Epithelial cell of prostate (primary cell): ENCODE measurements around the gene PLAC8.
"Not testable (repeated sequence)": the region's sequence is repeated elsewhere in the genome, so short reads cannot be mapped to it uniquely, and the experiment has no call there.

Experiments used
- DNase-seq: peaks from one replicate; pipeline ENCODE4 v3.0.0-alpha.2; 2011; ENCODE audit warnings: low read depth, low spot score
- H3K27ac ChIP-seq: fragments of 450-650 bp; 2 replicates; pipeline ENCODE4 v1.5.1; 2017; ENCODE audit warnings: mild to moderate bottlenecking

PLAC8 gene, protein sequence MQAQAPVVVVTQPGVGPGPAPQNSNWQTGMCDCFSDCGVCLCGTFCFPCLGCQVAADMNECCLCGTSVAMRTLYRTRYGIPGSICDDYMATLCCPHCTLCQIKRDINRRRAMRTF

DNA sequence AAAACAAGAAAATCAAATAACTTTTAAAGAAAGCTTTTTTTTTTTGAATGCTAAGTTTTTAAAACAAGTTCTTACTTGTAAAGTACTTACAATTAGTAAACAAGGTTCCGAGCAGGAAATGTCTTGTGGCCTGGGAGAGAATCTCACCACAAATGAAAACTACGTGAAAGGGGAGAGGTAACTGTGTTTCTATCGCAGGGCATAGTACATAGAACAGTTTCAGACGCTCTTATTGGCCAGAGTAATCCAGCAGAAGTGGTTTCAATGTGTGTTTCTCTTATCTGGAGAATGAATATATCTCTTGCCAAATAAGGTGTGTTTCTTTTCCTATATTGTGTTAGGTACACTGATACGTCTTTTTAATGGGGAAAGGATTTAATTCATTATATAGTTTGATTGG lies at the start of gene PLAC8:
Gene PLAC8 (minus strand): TSS at position 154 of the 400 bp plus-strand sequence. CDS start 6,808 bp downstream, outside the sequence.
- peak; percentile 79 for DNase-seq
- H3K27ac ChIP-seq, result peak within 1 kb of the TSS; percentile 90

DNA sequence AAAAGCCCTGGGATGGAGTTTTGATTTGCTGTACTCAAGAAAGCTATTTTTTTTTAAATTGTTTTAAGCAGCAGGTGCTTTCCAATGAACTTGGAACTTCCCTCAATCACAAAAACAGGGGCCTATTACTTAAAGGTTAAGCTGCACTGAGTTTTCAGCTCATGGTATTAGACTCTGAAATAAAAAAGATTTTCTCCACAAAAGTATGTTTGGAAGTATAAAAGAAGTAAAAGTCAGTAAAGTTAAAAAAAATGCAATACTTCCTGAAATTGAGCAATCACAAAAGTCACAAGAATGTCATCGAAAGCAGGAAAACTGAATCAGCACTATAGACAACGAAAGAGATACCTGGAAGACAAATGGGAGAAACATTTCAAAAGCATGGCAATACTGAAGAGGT lies 38.9 kb upstream of the PLAC8 start:
- DNase-seq, result no peak
- no peak overlapping the region for H3K27ac ChIP-seq

DNA sequence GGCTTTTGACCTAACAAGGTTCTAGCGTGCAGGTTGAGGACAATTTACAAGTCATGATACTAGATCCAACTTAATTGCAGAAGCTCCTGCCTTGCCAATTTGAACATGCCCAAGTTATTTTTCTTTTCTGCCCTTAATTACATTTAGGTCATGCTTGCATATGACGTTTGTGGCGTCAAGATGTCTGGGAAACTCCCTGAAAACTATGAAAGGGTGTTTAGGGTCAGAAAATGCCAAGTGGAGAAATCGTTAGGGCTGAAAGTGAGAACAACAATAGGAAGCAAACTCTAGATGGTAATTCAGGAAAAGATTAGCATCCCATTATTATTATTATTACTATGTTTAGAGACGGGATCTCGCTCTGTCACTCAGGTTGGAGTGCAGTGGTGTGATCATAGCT lies 38.2 kb upstream of the PLAC8 start:
- DNase-seq, result no peak
- H3K27ac ChIP-seq, result no peak overlapping the region

DNA sequence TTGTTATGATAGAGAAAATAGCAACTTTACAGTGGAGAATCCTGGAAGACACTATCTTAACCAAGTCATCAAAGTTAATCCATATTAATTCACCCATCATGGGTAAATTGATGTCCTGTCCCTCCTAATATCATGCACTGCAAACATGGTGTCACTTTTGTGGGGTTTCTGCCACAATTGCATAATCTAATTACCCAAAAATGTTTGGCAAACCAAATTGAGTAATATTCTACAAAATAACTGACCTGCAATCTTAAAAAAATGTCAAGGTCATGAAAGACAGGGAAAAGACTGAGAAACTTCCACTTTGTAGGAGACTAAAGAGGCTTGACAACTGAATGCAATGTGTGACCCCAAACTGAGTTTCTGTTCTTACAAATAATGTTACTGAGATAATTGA lies 37.1 kb upstream of the PLAC8 start:
- H3K27ac ChIP-seq, result no peak overlapping the region
- no peak for DNase-seq

DNA sequence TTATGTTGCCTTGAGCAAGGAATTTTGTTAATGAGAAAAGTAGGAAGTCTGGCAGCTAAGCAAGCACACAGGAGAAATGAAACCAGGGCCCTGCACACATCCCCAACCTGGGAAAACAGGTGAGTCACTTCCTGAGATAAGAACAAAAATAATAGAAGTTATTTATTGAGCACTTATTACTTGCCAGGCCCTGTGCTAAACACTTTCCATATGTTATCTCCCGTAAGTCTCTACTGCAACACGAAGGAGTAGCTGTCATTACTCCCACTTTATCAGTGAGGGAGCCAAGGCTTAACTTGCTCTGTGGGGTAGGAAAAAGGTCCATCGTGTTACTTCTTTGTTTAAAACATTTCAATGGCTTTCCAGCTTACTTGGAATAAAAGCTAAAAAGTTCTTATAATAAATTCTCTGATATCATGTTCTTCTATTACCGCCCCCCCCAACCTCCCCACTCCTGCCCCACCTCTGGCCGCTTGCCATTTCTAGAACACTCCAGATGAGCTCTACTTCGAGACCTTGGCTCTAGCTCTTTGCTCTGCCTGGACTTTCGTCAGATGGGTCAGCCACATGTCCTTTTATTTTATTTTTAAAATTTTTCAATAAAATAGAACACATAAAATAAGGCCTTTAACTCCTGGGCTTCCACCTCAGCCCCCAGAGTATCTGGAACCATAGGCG lies 36.3 kb upstream of the PLAC8 start:
- no peak for DNase-seq
- H3K27ac ChIP-seq, result no peak overlapping the region

DNA sequence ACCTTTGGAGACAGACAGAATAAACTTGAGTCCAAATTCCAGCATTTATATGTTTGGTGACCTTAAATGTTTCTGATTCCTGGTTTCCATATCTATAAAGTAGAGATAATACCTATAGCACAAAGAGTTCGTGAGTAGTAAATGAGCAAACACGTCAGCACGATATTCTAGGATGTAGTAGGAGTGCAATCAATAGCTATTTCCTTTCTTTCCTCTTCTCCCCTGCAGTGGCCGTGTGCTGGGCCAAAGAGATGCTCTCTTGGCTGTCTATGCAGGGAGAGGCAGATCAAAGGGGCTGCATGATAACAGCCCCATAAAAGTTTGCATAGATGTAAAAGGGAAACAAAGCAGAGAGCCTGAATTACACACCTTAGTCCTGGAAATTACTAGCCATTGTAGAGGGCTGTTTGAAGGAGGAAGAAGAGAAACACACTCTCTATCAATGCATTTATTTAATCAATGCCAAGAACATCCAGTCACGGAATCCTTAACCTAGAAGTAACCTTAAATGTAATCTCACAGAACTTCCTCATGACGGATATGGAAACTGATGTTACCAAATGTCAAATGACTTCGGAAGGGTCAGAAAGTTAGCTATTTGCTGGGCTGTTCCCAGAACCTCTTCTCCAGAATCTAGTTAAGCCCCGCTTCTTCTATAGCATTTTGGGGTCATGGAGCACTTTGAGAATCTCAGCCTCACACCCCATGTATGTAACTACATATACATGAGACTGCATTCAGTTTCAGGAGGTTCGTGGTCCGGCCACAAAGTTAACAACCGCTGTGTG lies 35.5 kb upstream of the PLAC8 start:
- DNase-seq, result no peak
- H3K27ac ChIP-seq, result no peak overlapping the region

DNA sequence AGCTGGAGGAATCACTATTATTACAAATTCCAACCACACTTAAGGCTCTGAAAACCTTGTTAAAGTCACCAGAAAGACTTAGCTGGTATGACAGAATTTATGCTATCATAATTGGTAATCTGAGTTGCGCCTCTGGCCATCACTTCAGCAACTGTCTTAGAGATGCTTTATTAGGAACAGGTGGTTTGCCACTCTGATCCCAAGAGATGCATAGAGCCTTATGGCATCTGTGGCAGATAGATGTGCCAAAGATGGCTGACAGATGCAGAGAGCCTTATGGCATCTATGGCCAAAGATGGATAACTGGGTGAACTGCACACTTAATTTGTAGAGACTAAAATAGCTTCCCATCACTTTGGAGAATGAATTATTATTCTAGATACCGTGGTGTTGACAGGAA lies 32.3 kb upstream of the PLAC8 start:
- H3K27ac ChIP-seq, result no peak overlapping the region
- no peak for DNase-seq

DNA sequence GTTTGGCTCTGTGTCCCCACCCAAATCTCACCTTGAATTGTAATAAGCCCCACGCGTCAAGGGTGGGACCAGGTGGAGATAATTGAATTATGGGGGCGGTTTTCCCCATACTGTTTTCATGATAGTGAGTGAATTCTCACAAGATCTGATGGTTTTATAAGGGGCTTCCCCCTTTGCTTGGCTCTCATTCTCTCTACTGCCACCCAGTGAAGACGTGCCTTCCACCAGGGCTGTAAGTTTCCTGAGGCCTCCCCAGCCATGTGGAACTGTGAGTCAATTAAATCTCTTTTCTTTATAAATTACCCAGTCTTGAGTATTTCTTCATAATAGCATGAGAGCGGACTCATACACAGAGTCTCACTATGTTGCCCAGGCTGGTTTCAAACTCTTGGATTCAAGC lies 31.2 kb upstream of the PLAC8 start:
- not testable (repeated sequence) for DNase-seq, H3K27ac ChIP-seq

DNA sequence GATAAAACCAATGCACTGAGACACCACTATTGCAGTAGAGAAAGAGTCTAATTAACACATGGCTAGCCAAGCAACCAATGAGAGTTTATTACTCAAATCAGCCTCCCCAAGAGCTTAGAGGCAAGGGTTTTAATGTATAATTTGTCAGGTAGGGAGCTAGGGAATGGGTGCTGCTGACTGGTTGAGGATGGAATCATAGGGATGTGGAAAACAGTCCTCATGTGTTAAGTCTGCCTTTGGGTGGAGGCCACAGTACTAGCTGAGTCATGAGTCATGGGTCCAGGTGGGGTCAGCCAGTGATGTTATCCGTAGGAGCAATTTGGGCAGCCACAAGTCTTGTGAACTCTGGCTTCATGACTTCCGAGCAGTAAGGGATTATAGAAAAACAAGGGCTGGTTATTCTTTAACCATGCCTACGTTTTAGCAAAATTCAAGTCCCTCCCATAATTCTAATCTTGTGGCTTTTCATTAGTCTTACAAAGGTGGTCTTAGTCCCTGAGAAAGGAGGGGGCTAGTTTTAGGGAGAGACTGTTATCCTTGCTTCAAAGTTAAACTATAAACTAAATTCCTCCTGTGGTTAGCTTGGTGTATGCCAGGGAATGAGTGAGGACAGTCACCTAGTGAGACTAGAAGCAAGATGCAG lies 25.1 kb upstream of the PLAC8 start:
- no peak for DNase-seq
- no peak overlapping the region for H3K27ac ChIP-seq

DNA sequence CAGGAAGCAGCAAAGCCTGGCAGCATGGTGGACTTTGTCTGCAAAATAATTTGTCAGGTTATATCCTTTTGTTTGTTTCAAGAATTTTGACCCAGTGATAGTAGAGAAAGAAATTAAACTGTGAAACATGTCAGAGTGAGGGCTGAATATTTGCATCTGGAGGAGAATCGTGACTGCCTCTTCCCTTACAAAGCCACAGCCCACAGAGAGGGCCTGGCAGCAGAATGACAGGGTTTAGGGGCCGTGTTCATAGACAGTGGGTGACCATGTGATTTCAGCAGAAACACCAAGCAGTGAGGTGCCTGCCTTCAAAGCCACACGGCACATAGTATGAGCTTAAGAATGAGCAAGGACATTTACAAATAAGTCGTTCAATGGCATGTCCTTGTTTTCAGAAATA lies 24.4 kb upstream of the PLAC8 start:
- DNase-seq, result no peak
- no peak overlapping the region for H3K27ac ChIP-seq

DNA sequence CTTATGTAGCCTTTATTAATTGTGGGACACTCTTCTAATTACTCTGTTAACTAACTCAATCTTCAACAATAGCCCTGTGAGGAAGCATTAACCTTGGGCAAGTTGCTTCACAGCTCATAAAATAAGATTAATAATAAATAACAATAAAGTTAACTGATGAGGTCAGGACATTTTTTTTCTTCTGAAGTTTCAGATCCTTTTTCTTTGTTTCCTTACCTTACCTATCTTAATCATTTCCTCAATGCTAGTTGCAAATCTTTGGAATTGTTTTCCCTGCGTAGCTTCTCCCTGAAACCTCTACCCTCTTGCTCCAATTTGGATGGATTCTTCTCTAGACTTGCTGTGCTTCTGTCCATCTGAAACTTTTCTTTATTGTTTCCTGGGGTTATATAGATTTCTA lies 17.5 kb upstream of the PLAC8 start:
- no peak overlapping the region for H3K27ac ChIP-seq
- DNase-seq, result no peak

DNA sequence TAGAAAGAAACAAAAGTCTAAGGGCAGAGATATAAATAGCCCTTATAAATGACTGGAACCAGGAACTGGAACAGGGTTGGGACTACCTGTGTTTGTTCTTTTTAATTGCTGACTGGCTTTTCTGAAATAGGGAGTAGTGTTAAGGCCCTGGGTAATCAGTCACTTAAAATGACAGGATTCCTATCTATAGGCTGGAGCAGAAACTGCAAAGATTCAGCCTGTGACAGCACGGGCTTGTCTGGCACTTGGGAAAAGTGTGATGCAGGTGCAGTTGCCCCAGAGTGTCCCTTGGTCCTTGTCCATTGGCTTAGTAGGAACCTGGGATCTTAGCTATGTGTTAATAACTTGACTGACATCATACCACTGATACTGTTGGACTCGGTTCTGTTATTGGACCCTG lies 14.7 kb upstream of the PLAC8 start:
- peak overlapping the region; percentile 38 for H3K27ac ChIP-seq
- no peak for DNase-seq

DNA sequence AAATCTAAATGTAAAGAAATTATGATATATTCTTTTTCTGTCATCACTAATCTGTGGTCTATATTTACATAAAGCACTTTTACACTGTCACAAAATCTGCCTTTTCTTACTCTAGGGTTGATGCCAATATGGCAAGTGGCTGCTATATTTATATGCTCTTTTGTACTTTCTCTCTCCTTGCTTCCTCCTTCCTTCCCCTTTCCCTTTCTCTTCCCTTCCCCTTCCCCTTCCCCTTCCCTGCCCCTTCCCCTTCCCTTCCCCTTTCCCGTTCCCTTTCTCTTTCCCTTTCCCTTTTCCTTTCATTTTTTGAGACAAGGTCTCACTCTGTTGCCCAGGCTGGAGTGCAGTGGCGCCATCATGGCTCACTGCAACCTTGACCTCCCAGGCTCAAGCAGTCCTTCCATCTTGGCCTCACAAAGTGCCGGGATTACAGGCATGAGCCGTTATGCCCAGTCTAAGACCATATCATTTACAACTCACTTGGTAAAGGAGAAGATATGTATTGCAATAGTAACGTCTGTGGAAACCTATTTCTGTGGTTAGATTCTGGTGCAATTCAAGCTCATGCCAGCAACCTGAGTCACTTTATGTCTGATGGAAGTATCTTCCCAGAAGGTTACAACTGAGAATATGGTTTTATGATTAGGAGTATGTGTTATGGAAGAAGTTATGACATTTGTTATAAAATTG lies 13.9 kb upstream of the PLAC8 start:
- peak overlapping the region; percentile 38 for H3K27ac ChIP-seq
- peak; percentile 57 for DNase-seq

DNA sequence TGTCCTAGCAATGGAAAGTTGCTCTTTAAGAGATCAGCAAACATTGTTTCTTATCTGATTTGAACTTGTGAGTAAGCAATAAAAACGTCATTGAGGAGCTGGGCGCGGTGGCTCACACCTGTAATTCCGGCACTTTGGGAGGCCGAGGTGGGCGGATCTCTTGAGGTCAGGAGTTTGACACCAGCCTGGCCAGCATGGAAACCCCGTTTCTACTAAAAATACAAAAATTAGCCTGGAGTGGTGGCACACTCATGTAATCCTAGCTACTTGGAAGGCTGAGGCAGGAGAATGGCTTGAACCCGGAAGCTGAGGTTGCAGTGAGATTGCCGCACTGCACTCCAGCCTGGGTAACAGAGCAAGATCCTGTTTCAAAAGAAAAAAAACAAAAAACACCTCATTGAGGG lies 11.2 kb upstream of the PLAC8 start:
- H3K27ac ChIP-seq, result no peak overlapping the region

DNA sequence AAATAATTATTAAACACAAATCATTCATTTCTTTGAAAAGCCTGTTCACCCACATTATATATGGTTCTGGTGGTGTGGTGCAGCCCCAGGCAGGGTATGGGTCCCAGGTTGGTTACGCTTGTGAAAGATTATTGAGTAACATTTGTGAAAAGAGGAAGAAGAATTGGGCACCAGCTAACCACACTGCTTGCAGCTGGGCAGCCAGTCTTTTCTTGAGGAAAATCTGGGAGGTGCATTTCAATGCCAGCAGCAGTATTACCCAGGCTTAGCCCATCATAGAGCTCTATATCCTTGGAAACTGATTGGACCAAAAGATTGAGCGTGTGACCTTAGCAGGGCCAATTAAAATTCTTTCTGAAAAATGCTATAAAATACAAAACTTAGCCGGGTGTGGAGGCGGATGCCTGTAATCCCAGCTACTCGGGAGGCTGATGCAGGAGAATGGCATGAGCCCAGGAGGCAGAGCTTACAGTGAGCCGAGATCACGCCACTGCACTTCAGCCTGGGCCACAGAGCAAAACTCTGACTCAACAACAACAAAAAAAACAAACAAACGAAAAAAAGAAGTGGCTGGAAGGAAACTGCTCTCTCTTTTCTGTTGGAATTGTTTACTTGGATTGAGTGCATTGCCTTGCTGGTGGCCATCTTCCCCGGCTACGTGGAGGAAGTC lies 9.7 kb upstream of the PLAC8 start:
- H3K27ac ChIP-seq, result no peak overlapping the region
- DNase-seq, result no peak

More for the DNA sequence above, 11.2 kb upstream of the PLAC8 start:
- no peak for DNase-seq

DNA sequence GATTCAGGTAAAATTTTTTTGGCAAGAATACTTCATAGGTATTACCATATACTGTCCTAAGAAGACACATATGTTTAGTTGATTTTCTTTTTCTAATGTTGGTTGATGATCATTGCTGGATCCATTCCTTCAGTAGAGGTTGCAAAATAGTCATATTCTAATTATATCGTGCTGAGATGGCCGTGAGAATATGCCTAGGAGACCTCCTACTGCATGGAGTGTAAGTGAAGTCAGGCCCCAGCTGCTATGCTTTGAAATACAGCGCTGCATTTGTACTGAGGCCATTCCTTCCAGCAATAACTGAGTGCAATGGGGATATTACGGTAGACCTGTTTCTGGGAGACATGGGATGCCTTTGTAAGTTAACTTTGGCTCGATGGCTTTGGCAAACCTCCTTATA lies 6.7 kb upstream of the PLAC8 start:
- DNase-seq, result no peak
- no peak overlapping the region for H3K27ac ChIP-seq

DNA sequence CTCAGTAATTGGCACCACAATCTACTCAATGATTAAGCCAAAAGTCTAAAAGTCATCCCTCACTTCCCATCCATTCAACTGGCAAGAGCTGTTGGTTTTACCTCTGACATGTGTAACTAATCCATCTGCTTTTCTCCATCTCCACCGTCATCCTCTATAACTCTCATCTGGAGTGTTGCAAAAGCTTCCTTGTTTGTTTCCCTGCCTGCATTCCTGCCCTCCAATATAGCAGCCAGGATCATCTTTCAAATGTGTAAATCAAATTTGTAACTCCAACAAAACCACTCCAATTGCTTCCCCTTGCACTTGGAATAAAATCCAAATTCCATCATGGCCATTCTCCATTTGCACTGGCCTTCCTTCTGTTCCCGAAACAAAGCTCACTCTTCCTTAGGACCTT lies 4.3 kb upstream of the PLAC8 start:
- H3K27ac ChIP-seq, result no peak overlapping the region
- DNase-seq, result no peak

DNA sequence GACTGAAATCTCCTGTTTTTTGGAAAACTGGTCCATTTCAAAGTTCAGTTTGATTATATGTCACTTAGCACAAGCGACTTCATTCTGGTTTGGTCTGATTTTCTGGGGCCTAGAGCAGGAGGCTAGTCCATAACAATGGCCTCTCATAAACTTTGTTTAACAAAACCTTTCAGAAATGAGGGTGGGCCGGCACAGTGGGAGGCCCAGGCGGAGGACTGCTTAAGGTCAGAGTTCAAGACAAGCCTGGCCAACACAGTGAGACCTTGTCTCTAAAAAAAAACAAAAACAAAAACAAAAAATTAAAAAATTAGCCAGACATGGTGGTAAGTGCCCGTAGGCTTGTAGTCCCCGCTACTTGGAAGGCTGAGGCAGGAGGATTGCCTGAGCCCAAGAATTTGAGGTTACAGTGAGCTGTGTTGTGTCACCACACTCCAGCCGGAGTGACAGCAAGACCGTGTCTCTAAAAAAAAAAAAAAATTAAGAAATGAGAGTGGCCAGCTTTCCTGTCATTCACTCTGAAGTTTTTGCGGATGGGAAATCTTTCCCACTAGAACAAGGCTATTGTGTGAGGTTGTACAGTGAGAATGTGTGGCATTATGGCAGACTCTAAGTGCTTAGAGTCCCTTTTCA lies 1.2 kb upstream of the PLAC8 start:
- DNase-seq, result no peak
- peak overlapping the region; percentile 90 for H3K27ac ChIP-seq

DNA sequence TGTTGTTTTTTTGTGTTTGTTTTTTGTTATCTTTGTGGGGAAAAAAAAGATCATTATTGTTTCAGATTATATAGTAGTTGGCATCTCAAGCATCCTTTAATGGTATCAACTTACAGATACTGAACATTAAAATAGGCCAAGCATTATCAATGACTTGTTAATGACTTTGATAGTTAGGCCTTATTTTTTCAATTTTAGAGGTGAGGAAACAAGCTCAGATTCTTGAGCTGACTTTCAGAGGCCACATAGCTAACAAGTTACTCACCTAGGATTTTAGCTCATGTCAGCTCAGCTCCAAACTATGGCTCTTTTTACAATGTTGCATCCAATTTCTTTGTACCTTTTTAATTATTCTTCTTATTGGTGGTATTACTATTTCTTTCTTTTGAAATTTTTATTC lies 471 bp upstream of the PLAC8 start:
- no peak for DNase-seq
- H3K27ac ChIP-seq, result peak overlapping the region; percentile 90

DNA sequence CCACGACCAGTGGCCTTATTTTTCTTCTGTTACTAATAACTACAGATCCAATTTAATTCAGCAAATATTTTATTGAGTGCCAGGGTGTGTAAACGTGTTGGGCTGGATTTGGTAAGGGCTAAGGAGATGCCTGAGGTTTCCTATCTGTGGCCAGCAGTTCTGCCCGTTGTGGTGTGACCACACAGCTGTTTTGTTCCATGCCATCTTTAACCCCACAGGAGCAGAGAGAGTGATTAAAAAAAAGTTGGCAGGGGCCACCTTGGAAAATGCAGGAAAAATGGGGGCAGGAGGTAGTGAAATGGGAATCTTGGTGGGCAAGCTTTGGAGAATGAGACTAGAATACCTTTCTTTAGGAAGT lies 1.1 kb downstream of the PLAC8 start:
- no peak for DNase-seq
- no peak overlapping the region for H3K27ac ChIP-seq
